Measurements from ENCODE around the gene NUP42.

GRCh38 chr7:23207884-23208283, 26.0 kb downstream of the NUP42 start:
- TF ChIP-seq CTCF (IDR thresholded peaks at IDR 0.05; ENCODE audit: low read length) (no peak), EZH2phosphoT487 (IDR thresholded peaks at IDR 0.05; ENCODE audit: low read length) (no peak)

Measured in MM.1S (cell line).